HG03469 (cell line): Measurements from ENCODE around the gene GNPAT.

Experiments used
- ATAC-seq: cut with Tn5 transposase; IDR thresholded peaks from one replicate; pipeline ENCODE4 v1.9.1; 2021; ENCODE audit warnings: mild to moderate bottlenecking, moderate library complexity, moderate number of reproducible peaks; ENCODE audit not compliant: unreplicated experiment

Gene GNPAT

DNA sequence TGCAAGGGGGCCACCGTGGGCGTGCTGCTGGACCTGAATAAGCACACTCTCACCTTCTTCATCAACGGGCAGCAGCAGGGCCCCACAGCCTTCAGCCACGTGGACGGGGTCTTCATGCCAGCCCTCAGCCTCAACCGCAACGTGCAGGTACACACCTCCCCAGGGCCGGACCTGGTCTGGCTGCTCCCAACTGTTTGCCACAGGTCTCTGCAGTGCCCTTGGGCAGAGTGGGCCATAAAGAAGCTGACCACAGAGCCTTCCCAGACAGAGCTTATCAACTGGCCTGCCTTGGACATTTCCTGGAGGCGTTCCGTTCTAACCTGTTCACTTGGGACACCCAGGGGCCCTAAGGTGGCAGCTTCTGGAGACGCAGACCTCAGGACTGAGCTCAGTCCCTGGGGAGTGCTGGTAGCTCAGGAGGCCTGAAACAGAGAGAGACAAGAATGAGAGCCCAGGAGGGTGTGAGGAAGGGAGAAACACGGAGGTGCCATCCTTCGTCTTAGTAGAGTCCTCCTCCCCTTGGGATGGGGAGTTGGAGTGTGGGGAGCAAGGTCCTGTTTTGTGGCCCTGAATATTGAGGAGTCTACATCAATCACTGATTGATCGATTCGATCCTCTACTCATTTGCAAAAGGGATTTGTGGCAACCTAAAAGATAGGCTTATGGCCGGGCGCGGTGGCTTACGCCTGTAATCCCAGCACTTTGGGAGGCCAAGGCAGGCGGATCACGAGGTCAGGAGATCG is 27.0 kb upstream of the GNPAT start:
- ATAC-seq, result no peak

- ATAC-seq, result no peak
These were observed 25.9 kb upstream of the GNPAT start for GRCh38 chr1:231214918-231215680.

- ATAC-seq, result no peak
These were observed 25.2 kb upstream of the GNPAT start for GRCh38 chr1:231215681-231216385.

GRCh38 chr1:231216498-231216897 is 24.5 kb upstream of the GNPAT start:
- ATAC-seq, result no peak

GRCh38 chr1:231217056-231217455 is 24.0 kb upstream of the GNPAT start:
- no peak for ATAC-seq

- no peak for ATAC-seq
These were observed 22.9 kb upstream of the GNPAT start for GRCh38 chr1:231218078-231218477.

- no peak for ATAC-seq
These were observed 21.3 kb upstream of the GNPAT start for GRCh38 chr1:231219422-231220401.

DNA sequence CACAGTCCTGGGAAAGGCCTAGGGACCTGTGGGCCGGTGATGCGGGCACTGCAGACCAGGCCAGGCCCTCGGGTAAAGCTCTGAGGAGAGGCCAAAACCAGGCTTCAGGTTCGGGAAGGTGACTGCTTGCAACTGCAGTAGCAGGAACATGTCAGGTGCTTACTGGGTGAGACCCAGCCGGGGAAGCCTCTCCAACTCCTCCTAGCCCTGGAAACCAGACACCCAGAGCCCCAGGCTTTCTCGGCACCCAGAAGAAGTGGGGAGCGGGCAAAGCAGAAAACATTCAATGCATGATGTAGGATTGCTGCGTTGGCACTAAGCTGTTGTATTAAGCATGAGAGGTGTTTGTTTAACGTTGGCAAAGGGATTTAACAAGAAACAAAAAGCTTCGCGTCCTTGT is 20.2 kb upstream of the GNPAT start:
- no peak for ATAC-seq

DNA sequence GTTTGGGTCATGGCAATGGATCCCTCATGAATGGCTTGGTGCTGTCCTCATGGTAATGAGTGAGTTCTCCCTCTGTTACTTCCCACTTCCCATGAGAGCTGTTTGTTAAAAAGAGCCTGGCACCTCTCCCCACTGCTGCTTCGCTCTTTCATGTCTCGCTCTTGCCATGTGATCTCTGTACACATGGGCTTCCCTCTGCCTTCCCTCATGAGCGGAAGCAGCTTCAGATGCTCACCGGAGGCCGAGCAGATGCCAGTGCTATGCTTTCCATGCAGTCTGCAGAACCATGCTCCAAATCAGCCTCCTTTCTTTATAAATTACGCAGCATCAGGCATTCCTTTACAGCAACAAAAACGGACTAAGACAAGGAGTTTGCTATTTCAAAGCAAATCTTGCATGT is 14.9 kb upstream of the GNPAT start:
- ATAC-seq, result no peak

GRCh38 chr1:231231511-231231910 is 9.5 kb upstream of the GNPAT start:
- no peak for ATAC-seq

DNA sequence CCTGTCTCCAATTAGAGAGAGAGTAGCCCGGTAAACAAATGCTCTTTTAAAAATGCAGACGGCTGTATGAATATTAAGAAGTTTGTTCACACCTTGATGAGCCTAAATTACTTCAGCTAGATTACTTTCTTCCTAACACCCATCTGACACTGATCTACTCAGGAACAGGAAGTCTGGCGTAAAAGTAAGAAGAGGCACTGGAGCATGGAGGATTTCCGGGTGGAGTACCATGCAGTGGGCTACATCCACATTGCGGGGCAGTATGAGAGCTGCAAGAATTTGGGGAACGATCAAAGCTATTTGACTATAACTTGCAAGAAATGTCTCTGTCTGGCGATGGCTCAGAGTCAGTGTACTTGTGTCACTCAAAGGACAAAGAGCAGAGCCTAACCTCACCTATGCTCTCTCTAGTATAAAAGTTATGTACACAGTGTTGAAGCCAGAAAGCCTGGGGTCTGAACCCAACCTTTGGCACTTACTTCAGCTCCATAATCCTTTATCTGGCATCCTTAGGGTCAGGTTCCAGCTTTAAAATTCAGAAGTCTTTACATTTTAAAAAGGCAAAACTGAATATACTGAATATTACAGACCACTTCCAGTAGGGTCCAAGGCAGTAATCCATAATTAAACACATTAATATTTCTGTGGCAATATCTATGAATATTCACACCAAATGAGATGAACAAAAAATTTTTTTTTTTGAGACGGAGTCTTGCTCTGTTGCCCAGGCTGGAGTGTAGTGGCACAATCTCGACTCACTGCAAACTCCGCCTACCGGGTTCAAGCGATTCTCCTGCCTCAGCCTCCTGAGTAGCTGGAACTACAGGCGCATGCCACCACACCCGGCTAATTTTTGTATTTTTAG is 7.9 kb upstream of the GNPAT start:
- ATAC-seq, result no peak

GRCh38 chr1:231233735-231234417 is 7.1 kb upstream of the GNPAT start:
- ATAC-seq, result no peak

DNA sequence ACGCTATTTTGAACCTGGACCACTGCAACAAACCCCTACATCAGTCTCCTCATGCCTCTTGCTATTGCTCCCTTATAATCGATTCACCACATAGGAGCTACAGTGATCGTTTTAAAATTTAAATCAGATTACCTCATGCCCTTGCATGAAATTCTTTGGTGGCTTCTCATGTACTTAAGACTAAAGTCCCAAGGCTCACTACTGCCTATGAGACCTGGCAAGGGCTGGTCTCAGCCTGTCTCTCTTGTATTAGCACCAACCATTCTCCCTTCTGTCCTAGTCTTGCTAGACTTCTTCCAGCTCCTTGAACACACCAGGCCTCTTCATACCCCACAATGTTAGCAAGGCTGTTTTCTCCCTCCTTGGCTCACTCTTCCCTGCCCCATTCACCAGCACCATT is 6.5 kb upstream of the GNPAT start:
- ATAC-seq, result no peak

GRCh38 chr1:231235526-231236207 is 5.3 kb upstream of the GNPAT start:
- ATAC-seq, result no peak

GRCh38 chr1:231236208-231236591 is 4.8 kb upstream of the GNPAT start:
- no peak for ATAC-seq

DNA sequence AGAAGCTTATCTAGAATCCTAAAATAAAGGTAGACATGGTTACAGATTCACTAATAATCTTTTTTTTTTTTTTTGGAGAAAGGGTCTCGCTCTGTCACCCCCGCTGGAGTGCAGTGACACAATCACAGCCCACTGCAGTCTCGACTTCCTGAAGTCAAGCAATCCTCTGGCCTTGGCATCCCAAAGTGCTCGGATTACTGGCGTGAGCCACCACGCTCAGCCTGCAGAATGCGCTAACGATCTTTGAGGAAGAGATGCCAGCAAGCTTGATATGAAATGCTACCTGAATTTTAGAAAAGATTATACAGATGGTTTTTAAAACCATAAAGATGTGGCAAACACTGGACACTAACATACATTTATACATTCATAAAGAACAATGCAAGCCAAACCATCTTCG is 4.1 kb upstream of the GNPAT start:
- ATAC-seq, result no peak

DNA sequence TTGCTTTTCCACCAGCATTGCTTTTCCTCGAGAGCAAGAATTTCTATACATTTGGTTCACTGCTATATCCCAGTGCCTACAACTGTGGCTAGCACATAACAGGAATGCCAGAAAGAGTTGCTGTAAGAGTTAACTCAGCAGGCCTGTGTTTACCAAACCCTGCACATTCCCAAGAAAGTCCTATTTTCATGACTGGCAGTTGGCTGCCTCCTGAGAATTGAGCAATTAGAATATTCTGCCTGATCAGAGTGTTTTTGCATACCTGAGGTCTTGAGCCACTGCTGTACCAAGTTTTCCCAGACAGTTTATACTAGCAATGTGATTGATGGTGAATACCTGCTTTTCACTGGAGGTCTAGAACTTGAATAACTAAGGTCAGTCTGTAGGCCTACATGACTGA is 2.7 kb upstream of the GNPAT start:
- ATAC-seq, result no peak

GRCh38 chr1:231240531-231240882 is 505 bp upstream of the GNPAT start:
- ATAC-seq, result no peak

- ATAC-seq, result no peak
These were observed 738 bp downstream of the GNPAT start for GRCh38 chr1:231241750-231242149.
